Activated B cell treated with CpG ODN at 0.5 μM for 24 hours (primary cell): ENCODE measurements around the gene KLHL29. TPM values are rescaled to one million over a fixed set of nuclear protein-coding genes. Genes with fewer than 3 reads are reported as not detected.

Experiments used
- ATAC-seq: fragments of 200-7000 bp; cut with Tn5 transposase; one replicate; pipeline ENCODE4 v1.10.0; 2021; ENCODE audit warnings: low read depth, mild to moderate bottlenecking, moderate library complexity
- CTCF ChIA-PET: fragments of 350-600 bp; sonication (Branson Sonifier 250); formaldehyde crosslinking; loops from one replicate; lab custom pipeline; 2021; ENCODE audit warnings: antibody characterized with exemption; lab: Charles Lee
- POLR2A ChIA-PET: fragments of 350-600 bp; sonication (Branson Sonifier 250); formaldehyde crosslinking; loops from one replicate; lab custom pipeline; 2021; ENCODE audit warnings: antibody characterized with exemption; lab: Charles Lee
- DNase-seq: peaks from one replicate; pipeline ENCODE4 v3.0.0; 2022
- H3K27ac Mint-ChIP-seq: one replicate; pipeline ENCODE4 v1.8.0; 2020; ENCODE audit warnings: mixed read lengths
- H3K27me3 Mint-ChIP-seq: one replicate; pipeline ENCODE4 v1.8.0; 2021; ENCODE audit warnings: mixed read lengths
- H3K36me3 Mint-ChIP-seq: one replicate; pipeline ENCODE4 v1.8.0; 2021; ENCODE audit warnings: low read depth, mixed read lengths
- H3K4me1 Mint-ChIP-seq: one replicate; pipeline ENCODE4 v1.8.0; 2021; ENCODE audit warnings: mixed read lengths
- H3K4me3 Mint-ChIP-seq: one replicate; pipeline ENCODE4 v1.8.0; 2020; ENCODE audit warnings: mild to moderate bottlenecking, mixed read lengths
- H3K9me3 Mint-ChIP-seq: one replicate; pipeline ENCODE4 v1.8.0; 2020; ENCODE audit warnings: mixed read lengths
- intact Hi-C: fragments of 100-400 bp; cut with micrococcal nuclease; formaldehyde crosslinking; loops from one replicate; pipeline ENCODE4 v1.15.1; 2024
- total RNA-seq: library from RNA; stranded (reverse); gene quantifications from 2 replicates; pipeline ENCODE4 v1.2.3, GENCODE V29; 2022
- TF ChIP-seq, protein P1 (sequence below): fragments of 200-600 bp; IDR thresholded peaks from one replicate; pipeline ENCODE4 v1.8.0; 2022; ENCODE audit warnings: antibody characterized with exemption, mild to moderate bottlenecking

Gene KLHL29
- total RNA-seq, 1 donor from 2014 or later: 2.5 TPM

- no peaks in the 10 kb centered on the region for H3K27me3 Mint-ChIP-seq
- H3K4me1 Mint-ChIP-seq: no peaks in the 10 kb centered on the region
- ATAC-seq: no peak
- ChIA-PET POLR2A (no interaction called here), CTCF (no interaction called here)
- no peak overlapping the region for H3K4me3 Mint-ChIP-seq
- no peak overlapping the region for H3K27ac Mint-ChIP-seq
- TF ChIP-seq, protein P1, sequence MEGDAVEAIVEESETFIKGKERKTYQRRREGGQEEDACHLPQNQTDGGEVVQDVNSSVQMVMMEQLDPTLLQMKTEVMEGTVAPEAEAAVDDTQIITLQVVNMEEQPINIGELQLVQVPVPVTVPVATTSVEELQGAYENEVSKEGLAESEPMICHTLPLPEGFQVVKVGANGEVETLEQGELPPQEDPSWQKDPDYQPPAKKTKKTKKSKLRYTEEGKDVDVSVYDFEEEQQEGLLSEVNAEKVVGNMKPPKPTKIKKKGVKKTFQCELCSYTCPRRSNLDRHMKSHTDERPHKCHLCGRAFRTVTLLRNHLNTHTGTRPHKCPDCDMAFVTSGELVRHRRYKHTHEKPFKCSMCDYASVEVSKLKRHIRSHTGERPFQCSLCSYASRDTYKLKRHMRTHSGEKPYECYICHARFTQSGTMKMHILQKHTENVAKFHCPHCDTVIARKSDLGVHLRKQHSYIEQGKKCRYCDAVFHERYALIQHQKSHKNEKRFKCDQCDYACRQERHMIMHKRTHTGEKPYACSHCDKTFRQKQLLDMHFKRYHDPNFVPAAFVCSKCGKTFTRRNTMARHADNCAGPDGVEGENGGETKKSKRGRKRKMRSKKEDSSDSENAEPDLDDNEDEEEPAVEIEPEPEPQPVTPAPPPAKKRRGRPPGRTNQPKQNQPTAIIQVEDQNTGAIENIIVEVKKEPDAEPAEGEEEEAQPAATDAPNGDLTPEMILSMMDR: no peak
- H3K9me3 Mint-ChIP-seq: peaks cover 7% of the 10 kb centered on the region
- DNase-seq: no peak
- intact Hi-C loops: no loop called here
- no peaks in the 10 kb centered on the region for H3K36me3 Mint-ChIP-seq
These were observed 290.5 kb downstream of the KLHL29 start for GRCh38 chr2:23675506-23675905.

GRCh38 chr2:23677836-23678235, 292.9 kb downstream of the KLHL29 start:
- Mint-ChIP-seq H3K4me3 (no peak overlapping the region), H3K4me1 (no peaks in the 10 kb centered on the region), H3K27me3 (no peaks in the 10 kb centered on the region), H3K27ac (no peak overlapping the region), H3K9me3 (peaks cover 7% of the 10 kb centered on the region), H3K36me3 (no peaks in the 10 kb centered on the region)
- TF ChIP-seq, protein P1: no peak
- ChIA-PET CTCF (no interaction called here), POLR2A (no interaction called here)
- intact Hi-C loops: no loop called here
- no peak for ATAC-seq
- DNase-seq: no peak

GRCh38 chr2:23679044-23679443, 294.1 kb downstream of the KLHL29 start:
- TF ChIP-seq, protein P1: no peak
- H3K4me1 Mint-ChIP-seq: no peaks in the 10 kb centered on the region

GRCh38 chr2:23680951-23681350, 296.0 kb downstream of the KLHL29 start:
- no peak for ATAC-seq
- CTCF ChIA-PET: no interaction called here
- TF ChIP-seq, protein P1: no peak
- no peak overlapping the region for H3K27ac Mint-ChIP-seq
- H3K4me3 Mint-ChIP-seq: no peak overlapping the region
- peaks cover 3% of the 10 kb centered on the region for H3K4me1 Mint-ChIP-seq
- H3K36me3 Mint-ChIP-seq: no peaks in the 10 kb centered on the region
- H3K27me3 Mint-ChIP-seq: no peaks in the 10 kb centered on the region
- POLR2A ChIA-PET: no interaction called here
- intact Hi-C loops: no loop called here
- peaks cover 7% of the 10 kb centered on the region for H3K9me3 Mint-ChIP-seq
- no peak for DNase-seq

More at GRCh38 chr2:23679044-23679443, 294.1 kb downstream of the KLHL29 start:
- DNase-seq (no peak), ATAC-seq (no peak)
- Mint-ChIP-seq H3K27ac (no peak overlapping the region), H3K9me3 (peaks cover 7% of the 10 kb centered on the region), H3K36me3 (no peaks in the 10 kb centered on the region), H3K4me3 (no peak overlapping the region), H3K27me3 (no peaks in the 10 kb centered on the region)
- intact Hi-C loops: no loop called here
- CTCF ChIA-PET: no interaction called here
- POLR2A ChIA-PET: no interaction called here

- POLR2A ChIA-PET: no interaction called here
- no peaks in the 10 kb centered on the region for H3K27me3 Mint-ChIP-seq
- H3K27ac Mint-ChIP-seq: no peak overlapping the region
- CTCF ChIA-PET: no interaction called here
- DNase-seq: no peak
- peaks cover 3% of the 10 kb centered on the region for H3K4me1 Mint-ChIP-seq
- intact Hi-C loops: no loop called here
- ATAC-seq: no peak
- no peaks in the 10 kb centered on the region for H3K36me3 Mint-ChIP-seq
- no peak overlapping the region for H3K4me3 Mint-ChIP-seq
- peaks cover 7% of the 10 kb centered on the region for H3K9me3 Mint-ChIP-seq
- TF ChIP-seq, protein P1: no peak
These were observed 296.6 kb downstream of the KLHL29 start for GRCh38 chr2:23681356-23682140.
